Measurements from ENCODE around the gene SAPCD1. TPM values are rescaled to one million over a fixed set of nuclear protein-coding genes. Genes with fewer than 3 reads are reported as not detected.
A peak's percentile ranks its signal among the peaks of the same experiment; 100 is the strongest.

The SAPCD1 gene
- total RNA-seq, 1 experiment from 2014 or later = 13.0 TPM

- Mint-ChIP-seq H3K4me1 (ENCODE audit: low read depth, unreplicated experiment) (peaks cover 5% of the 10 kb centered on the region), H3K27ac (ENCODE audit: unreplicated experiment) (peak overlapping the region; percentile 59), H3K9me3 (ENCODE audit: unreplicated experiment) (no peaks in the 10 kb centered on the region), H3K36me3 (ENCODE audit: insufficient read depth, unreplicated experiment) (peaks cover 28% of the 10 kb centered on the region), H3K4me3 (ENCODE audit: unreplicated experiment) (no peak overlapping the region), H3K27me3 (ENCODE audit: insufficient read depth, unreplicated experiment) (no peaks in the 10 kb centered on the region)
- Histone ChIP-seq H3K27me3 (replicated peaks; ENCODE audit: control insufficient read depth, insufficient read depth, low read length) (no peaks in the 10 kb centered on the region), H3K9me3 (no peaks in the 10 kb centered on the region), H3K4me3 (ENCODE audit: low read depth, low read length) (no peak overlapping the region), H3K4me1 (peaks cover 23% of the 10 kb centered on the region), H3K36me3 (ENCODE audit: control insufficient read depth, insufficient read depth, low read length) (no peaks in the 10 kb centered on the region)
- ChIA-PET CTCF (no interaction called here), POLR2A (no interaction called here)
- no peak for DNase-seq
- BruUV-seq (replicated peaks) = no TSS peak
- TF ChIP-seq, protein P1, sequence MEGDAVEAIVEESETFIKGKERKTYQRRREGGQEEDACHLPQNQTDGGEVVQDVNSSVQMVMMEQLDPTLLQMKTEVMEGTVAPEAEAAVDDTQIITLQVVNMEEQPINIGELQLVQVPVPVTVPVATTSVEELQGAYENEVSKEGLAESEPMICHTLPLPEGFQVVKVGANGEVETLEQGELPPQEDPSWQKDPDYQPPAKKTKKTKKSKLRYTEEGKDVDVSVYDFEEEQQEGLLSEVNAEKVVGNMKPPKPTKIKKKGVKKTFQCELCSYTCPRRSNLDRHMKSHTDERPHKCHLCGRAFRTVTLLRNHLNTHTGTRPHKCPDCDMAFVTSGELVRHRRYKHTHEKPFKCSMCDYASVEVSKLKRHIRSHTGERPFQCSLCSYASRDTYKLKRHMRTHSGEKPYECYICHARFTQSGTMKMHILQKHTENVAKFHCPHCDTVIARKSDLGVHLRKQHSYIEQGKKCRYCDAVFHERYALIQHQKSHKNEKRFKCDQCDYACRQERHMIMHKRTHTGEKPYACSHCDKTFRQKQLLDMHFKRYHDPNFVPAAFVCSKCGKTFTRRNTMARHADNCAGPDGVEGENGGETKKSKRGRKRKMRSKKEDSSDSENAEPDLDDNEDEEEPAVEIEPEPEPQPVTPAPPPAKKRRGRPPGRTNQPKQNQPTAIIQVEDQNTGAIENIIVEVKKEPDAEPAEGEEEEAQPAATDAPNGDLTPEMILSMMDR (IDR thresholded peaks at IDR 0.05; ENCODE audit: insufficient read depth in 1 of 2, low read depth in 1 of 2, low read length in 1 of 2, severe bottlenecking in 1 of 2, unreplicated experiment in 1 of 2) = no peak
- intact Hi-C loops (cut with micrococcal nuclease; ENCODE audit: unreplicated experiment) = no loop called here
Measured at GRCh38 chr6:31776485-31776988, 14.1 kb downstream of the SAPCD1 start.

- Mint-ChIP-seq H3K27ac (ENCODE audit: unreplicated experiment) (peak within 1 kb of the TSS; percentile 59), H3K9me3 (ENCODE audit: unreplicated experiment) (no peaks in the 10 kb centered on the region), H3K27me3 (ENCODE audit: insufficient read depth, unreplicated experiment) (no peaks in the 10 kb centered on the region), H3K4me3 (ENCODE audit: unreplicated experiment) (no peak within 1 kb of the TSS), H3K36me3 (ENCODE audit: insufficient read depth, unreplicated experiment) (peaks cover 30% of the 10 kb centered on the region), H3K4me1 (ENCODE audit: low read depth, unreplicated experiment) (peaks cover 5% of the 10 kb centered on the region)
- DNase-seq = peak; percentile 69 to 85
- POLR2A ChIA-PET = interaction anchor here (0.5 to 0.7 kb wide), 2 partner anchors 30 to 117 kb away, joined by 3 to 5 read pairs; partner anchors contain the start of genes C6orf47 and LSM2
- H3K36me3 ChIP-seq (ENCODE audit: control insufficient read depth, insufficient read depth, low read length) = no peaks in the 10 kb centered on the region
- BruUV-seq (replicated peaks) = no TSS peak
- CTCF ChIA-PET = no interaction called here
- no peaks in the 10 kb centered on the region for H3K9me3 ChIP-seq
- TF ChIP-seq, protein P1 (IDR thresholded peaks at IDR 0.05; ENCODE audit: insufficient read depth in 1 of 2, low read depth in 1 of 2, low read length in 1 of 2, severe bottlenecking in 1 of 2, unreplicated experiment in 1 of 2) = no peak
- intact Hi-C loops (cut with micrococcal nuclease; ENCODE audit: unreplicated experiment) = loop anchor here (1.0 kb wide), 1 partner anchor 14 kb away; no protein-coding TSS in a partner anchor
- H3K4me1 ChIP-seq = peaks cover 23% of the 10 kb centered on the region
- H3K27me3 ChIP-seq (replicated peaks; ENCODE audit: control insufficient read depth, insufficient read depth, low read length) = no peaks in the 10 kb centered on the region
- H3K4me3 ChIP-seq (ENCODE audit: low read depth, low read length) = no peak within 1 kb of the TSS
Measured at GRCh38 chr6:31776989-31777666, 14.7 kb downstream of the SAPCD1 start, which contains the start of gene VWA7. TSS of gene VWA7 (minus strand) at chr6:31777328. CDS start at chr6:31776779, 549 bp downstream.

DNA sequence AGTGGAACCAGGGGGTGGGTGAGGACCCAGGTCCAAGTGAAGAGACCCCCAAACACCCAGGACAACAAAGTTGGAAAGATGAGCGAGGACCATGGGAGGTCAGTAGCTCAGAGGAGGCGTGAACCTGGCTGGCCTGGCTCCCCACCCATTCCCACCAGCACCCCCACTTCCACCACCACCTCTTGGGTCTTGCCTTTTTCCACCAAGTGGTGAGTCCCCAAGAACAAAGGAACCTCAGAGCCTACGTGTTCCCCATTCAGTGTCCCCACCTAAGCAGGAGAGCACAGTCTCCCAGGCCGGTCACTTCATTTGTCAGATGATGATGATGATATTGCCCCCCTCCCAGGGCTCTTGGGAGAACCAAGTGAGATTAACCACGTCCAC is 15.2 kb downstream of the SAPCD1 start:
- Mint-ChIP-seq H3K36me3 (ENCODE audit: insufficient read depth, unreplicated experiment) (peaks cover 35% of the 10 kb centered on the region), H3K9me3 (ENCODE audit: unreplicated experiment) (no peaks in the 10 kb centered on the region), H3K4me1 (ENCODE audit: low read depth, unreplicated experiment) (peaks cover 5% of the 10 kb centered on the region), H3K27me3 (ENCODE audit: insufficient read depth, unreplicated experiment) (no peaks in the 10 kb centered on the region), H3K27ac (ENCODE audit: unreplicated experiment) (peak overlapping the region; percentile 59), H3K4me3 (ENCODE audit: unreplicated experiment) (no peak overlapping the region)
- TF ChIP-seq, protein P1 (IDR thresholded peaks at IDR 0.05; ENCODE audit: insufficient read depth in 1 of 2, low read depth in 1 of 2, low read length in 1 of 2, severe bottlenecking in 1 of 2, unreplicated experiment in 1 of 2) = no peak
- no peaks in the 10 kb centered on the region for H3K9me3 ChIP-seq
- no peak for DNase-seq
- peaks cover 23% of the 10 kb centered on the region for H3K4me1 ChIP-seq
- BruUV-seq (replicated peaks) = no TSS peak
- ChIA-PET POLR2A (interaction anchor here (0.5 to 0.7 kb wide), 2 partner anchors 29 to 117 kb away, joined by 3 to 5 read pairs; partner anchors contain the start of genes C6orf47 and LSM2), CTCF (no interaction called here)
- no peaks in the 10 kb centered on the region for H3K36me3 ChIP-seq (ENCODE audit: control insufficient read depth, insufficient read depth, low read length)
- intact Hi-C loops (cut with micrococcal nuclease; ENCODE audit: unreplicated experiment) = loop anchor here (1.0 kb wide), 1 partner anchor 14 kb away; no protein-coding TSS in a partner anchor
- no peak overlapping the region for H3K4me3 ChIP-seq (ENCODE audit: low read depth, low read length)
- H3K27me3 ChIP-seq (replicated peaks; ENCODE audit: control insufficient read depth, insufficient read depth, low read length) = no peaks in the 10 kb centered on the region
